BLaER1 treated with 17β-estradiol and CSF1 and Interleukin-3, amounts not matched to agents 10 nM and 100 nM (cell line): Measurements from ENCODE around the gene THSD7B.

Experiments
- H3K27ac ChIP-seq, 11 experiments: shearing (Covaris generic); formaldehyde crosslinking; 2 replicates each; pipeline ENCODE4 v1.8.1; 2022
- H3K27me3 ChIP-seq, 11 experiments: shearing (Covaris generic); formaldehyde crosslinking; 2 replicates each; pipeline ENCODE4 v1.8.1; 2022
- H3K36me3 ChIP-seq, 11 experiments: shearing (Covaris generic); formaldehyde crosslinking; 2 replicates each; pipeline ENCODE4 v1.8.1; 2022
- H3K4me1 ChIP-seq, 10 experiments: shearing (Covaris generic); formaldehyde crosslinking; 2 replicates each; pipeline ENCODE4 v1.8.1; 2022
- H3K4me2 ChIP-seq, 11 experiments: shearing (Covaris generic); formaldehyde crosslinking; 2 replicates each; pipeline ENCODE4 v1.8.1; 2022
- H3K4me3 ChIP-seq, 10 experiments: shearing (Covaris generic); formaldehyde crosslinking; 2 replicates each; pipeline ENCODE4 v1.8.1; 2022
- H3K9ac ChIP-seq, 11 experiments: shearing (Covaris generic); formaldehyde crosslinking; 2 replicates each; pipeline ENCODE4 v1.8.1; 2022
- H3K9me3 ChIP-seq, 11 experiments: shearing (Covaris generic); formaldehyde crosslinking; replicated peaks in 1 of 11; 2 replicates each; pipeline ENCODE4 v1.8.1; 2022
- H4K20me1 ChIP-seq, 11 experiments: shearing (Covaris generic); formaldehyde crosslinking; 2 replicates each; pipeline ENCODE4 v1.8.1; 2022
- Cebpa-rat ChIP-seq, 11 experiments: shearing (Covaris generic); IDR thresholded peaks; 2 replicates each; pipeline ENCODE4 v1.8.1; 2022

The THSD7B gene

DNA sequence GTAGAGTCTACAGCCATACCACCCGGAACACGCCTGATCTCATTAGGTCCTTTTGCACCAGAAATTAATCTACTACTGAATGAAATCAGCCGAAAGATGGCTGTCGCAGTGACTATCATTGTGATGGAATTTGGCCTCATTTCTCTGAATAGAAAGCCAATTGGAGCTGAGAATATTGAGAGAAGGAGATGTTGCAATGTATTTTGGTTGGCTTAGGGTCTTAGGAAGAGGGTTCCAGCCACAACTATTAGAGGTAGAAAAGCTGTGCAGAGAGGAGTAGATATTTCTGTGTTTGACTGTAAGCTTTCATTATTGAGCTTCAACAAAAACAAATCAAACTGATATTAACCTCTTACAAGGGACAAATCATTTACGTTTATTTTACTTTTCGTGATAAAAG is 98.1 kb downstream of the THSD7B start:
- Histone ChIP-seq H3K27me3 (no peaks in the 10 kb centered on the region), H3K9ac (no peak overlapping the region), H3K4me3 (no peak overlapping the region), H4K20me1 (no peaks in the 10 kb centered on the region), H3K4me2 (no peak overlapping the region), H3K27ac (no peak overlapping the region), H3K36me3 (no peaks in the 10 kb centered on the region), H3K9me3 (no peaks in the 10 kb centered on the region), H3K4me1 (no peaks in the 10 kb centered on the region)
- TF ChIP-seq Cebpa-rat (IDR thresholded peaks at IDR 0.05) = no peak

DNA sequence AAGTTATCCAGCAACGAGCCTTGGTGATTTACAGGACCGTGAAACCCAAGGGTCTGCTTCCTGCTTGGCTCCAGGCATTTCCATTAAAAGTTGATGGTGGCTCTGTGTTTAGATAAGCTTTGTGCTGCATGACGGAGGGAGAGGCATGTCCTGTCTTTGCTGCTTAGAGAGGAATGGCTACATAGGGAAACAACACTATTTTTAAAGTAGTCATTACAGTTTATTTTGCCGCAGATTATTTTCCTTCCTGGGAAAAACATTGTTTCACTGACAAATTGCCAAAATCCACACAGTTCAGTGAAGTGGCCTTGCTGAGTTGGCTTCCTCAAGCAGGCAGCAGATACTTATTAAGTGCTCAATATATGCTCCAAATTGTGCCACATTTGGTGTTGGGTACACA is 98.5 kb downstream of the THSD7B start:
- H3K27ac ChIP-seq = no peak overlapping the region
- no peaks in the 10 kb centered on the region for H3K9me3 ChIP-seq

DNA sequence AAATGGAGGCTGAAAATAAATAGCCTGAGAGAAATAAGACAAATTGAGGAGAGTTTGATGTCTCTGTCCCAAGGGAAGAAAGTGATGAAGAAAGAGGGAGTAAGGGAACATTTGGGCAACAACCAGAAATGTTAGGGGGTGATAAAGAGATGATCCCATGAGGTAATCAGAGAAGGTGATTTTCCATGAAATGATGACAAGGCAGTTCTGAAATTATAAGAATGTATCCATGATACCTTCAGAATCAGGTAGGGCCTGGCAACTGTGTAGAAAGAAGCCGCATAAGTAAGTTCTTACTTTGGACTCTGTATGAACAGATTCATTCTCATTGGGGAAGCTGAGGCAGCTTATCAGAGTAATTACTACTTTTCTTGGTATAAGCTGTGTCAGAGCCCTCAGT is 106.1 kb downstream of the THSD7B start:
- H3K4me3 ChIP-seq = no peak overlapping the region
- H3K4me2 ChIP-seq = no peak overlapping the region
- no peaks in the 10 kb centered on the region for H3K4me1 ChIP-seq
- no peaks in the 10 kb centered on the region for H3K9me3 ChIP-seq
- H3K27ac ChIP-seq = no peak overlapping the region
- H3K9ac ChIP-seq = no peak overlapping the region
- no peaks in the 10 kb centered on the region for H3K27me3 ChIP-seq
- no peaks in the 10 kb centered on the region for H4K20me1 ChIP-seq
- no peak for TF ChIP-seq Cebpa-rat (IDR thresholded peaks at IDR 0.05)
- no peaks in the 10 kb centered on the region for H3K36me3 ChIP-seq

More for the DNA sequence above, 98.5 kb downstream of the THSD7B start:
- H3K4me1 ChIP-seq = no peaks in the 10 kb centered on the region
- H3K27me3 ChIP-seq = no peaks in the 10 kb centered on the region
- H3K9ac ChIP-seq = no peak overlapping the region
- H4K20me1 ChIP-seq = no peaks in the 10 kb centered on the region
- TF ChIP-seq Cebpa-rat (IDR thresholded peaks at IDR 0.05) = no peak
- H3K36me3 ChIP-seq = no peaks in the 10 kb centered on the region
- no peak overlapping the region for H3K4me3 ChIP-seq
- H3K4me2 ChIP-seq = no peak overlapping the region

DNA sequence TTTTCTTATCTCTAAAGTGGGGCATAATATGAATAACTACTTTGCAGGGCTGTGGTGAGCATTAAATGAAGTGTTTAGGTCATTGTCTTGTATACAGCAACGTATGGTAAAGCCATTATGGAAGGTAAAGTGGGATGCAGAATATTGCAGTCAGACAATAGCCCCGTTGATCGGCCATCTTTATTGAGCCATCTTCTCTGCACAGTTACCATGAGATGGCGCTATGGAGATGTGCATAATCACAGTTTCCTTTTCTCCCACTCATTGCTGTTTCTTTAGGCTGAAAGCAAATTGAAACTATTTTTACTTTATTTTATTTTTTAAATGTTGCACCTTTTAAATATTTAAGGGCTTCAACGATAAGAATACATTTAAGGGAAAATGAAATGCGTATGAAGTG is 108.9 kb downstream of the THSD7B start:
- H3K36me3 ChIP-seq = no peaks in the 10 kb centered on the region
- H3K27ac ChIP-seq = no peak overlapping the region
- no peak overlapping the region for H3K9ac ChIP-seq
- no peaks in the 10 kb centered on the region for H3K4me1 ChIP-seq
- no peak overlapping the region for H3K4me2 ChIP-seq
- H3K27me3 ChIP-seq = no peaks in the 10 kb centered on the region
- no peak for TF ChIP-seq Cebpa-rat (IDR thresholded peaks at IDR 0.05)
- H3K4me3 ChIP-seq = no peak overlapping the region
- no peaks in the 10 kb centered on the region for H4K20me1 ChIP-seq
- no peaks in the 10 kb centered on the region for H3K9me3 ChIP-seq

DNA sequence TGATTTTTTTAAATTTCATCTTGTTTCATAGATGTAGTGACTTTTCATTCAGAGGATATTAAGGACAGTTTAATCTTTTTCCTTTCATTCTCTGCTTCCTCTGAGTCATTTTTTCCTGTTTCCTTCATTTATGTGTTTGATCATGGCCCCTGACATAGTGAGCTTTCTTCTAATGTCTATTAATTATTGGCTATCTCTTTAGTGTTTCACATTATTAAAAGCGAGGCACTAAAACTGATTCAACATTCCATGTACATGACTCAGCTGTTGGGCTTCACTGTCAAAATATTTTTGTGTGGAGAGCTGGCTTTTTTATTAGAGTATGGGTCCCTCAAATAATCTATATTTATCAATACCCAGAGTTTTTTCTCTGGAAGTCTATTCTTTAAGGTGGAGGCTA is 125.8 kb downstream of the THSD7B start:
- Histone ChIP-seq H3K27me3 (no peaks in the 10 kb centered on the region), H3K4me1 (no peaks in the 10 kb centered on the region), H3K9me3 (no peaks in the 10 kb centered on the region), H3K36me3 (no peaks in the 10 kb centered on the region), H3K27ac (no peak overlapping the region), H4K20me1 (no peaks in the 10 kb centered on the region), H3K4me3 (no peak overlapping the region), H3K9ac (no peak overlapping the region), H3K4me2 (no peak overlapping the region)
- TF ChIP-seq Cebpa-rat (IDR thresholded peaks at IDR 0.05) = no peak

DNA sequence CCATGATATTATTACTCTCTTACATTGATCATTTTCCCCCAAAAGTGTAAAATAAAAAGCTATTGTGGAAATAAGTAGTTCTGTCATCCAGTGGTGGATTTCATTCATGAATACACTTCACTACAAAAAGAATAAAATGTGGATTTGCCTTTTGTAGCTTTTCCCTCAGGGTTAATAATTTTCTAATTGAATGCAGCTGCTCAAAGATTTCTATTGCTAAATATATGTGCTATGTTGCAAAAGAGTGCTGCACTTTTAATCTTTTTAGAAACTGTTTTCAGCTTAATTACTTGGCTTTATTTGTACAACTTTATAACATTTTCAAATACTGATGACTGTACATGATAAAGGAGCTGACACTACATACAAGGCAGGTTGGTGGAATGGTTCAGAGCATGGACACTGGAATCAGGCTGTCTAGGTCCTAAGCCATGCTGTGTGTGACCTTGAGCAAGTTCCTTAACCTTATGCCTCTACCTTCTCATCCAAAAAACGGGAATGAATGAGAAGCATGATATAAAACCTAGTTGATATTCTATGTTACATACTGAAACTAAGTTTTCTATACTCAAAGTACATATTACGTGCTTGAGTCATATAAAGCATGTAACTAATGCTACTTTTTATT is 128.8 kb downstream of the THSD7B start:
- Histone ChIP-seq H3K4me3 (no peak overlapping the region), H3K27me3 (no peaks in the 10 kb centered on the region), H3K4me2 (no peak overlapping the region), H3K36me3 (no peaks in the 10 kb centered on the region), H4K20me1 (no peaks in the 10 kb centered on the region), H3K9me3 (peaks cover 0 to 13% (median 7%) of the 10 kb centered on the region in 11 experiments; a peak in 18 of 22 replicates), H3K4me1 (no peaks in the 10 kb centered on the region), H3K27ac (no peak overlapping the region), H3K9ac (no peak overlapping the region)
- no peak for TF ChIP-seq Cebpa-rat (IDR thresholded peaks at IDR 0.05)

DNA sequence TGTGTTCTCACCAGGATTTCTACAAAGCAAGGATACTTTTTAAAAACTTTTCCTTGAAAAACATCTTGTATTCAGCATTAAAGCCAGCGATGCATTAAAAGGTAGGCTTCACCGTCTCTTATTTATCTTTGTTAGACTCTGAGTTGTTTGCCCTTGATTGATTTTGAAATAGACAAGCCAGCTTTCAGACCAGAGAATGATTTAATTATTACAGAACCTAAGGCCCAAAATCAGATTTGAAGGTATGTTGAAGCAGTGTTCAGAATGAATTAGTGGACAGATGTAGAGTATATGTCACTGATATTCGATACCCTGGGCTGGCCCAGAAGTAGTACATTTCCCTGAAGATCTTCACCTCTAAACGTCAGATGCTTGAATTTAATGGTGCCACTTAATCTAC is 136.4 kb downstream of the THSD7B start:
- Histone ChIP-seq H3K9ac (no peak overlapping the region), H3K36me3 (no peaks in the 10 kb centered on the region), H3K27ac (no peak overlapping the region), H3K27me3 (no peaks in the 10 kb centered on the region), H3K9me3 (peaks cover 0 to 13% (median 7%) of the 10 kb centered on the region in 11 experiments; a peak in 18 of 22 replicates), H3K4me1 (no peaks in the 10 kb centered on the region), H3K4me2 (no peak overlapping the region), H3K4me3 (no peak overlapping the region), H4K20me1 (no peaks in the 10 kb centered on the region)
- no peak for TF ChIP-seq Cebpa-rat (IDR thresholded peaks at IDR 0.05)

DNA sequence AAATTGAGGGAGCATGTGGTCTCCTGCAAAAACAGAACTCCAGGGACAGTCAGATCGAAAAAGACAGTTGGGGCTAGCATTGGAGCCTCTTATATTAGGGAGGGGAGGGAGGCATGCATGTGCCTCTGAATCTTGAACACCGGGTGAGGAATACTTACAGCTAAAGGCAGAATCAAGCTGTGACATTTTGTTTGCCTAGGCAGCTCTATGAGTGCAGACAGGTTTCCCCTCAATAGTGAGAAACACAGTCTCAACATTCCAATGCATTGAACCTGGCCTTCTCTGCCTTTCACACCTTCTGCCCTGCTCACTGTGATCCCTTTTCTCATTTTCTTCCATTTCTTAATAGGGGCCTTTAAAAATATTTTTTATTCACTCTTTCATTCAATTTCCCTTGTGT is 140.4 kb downstream of the THSD7B start:
- Histone ChIP-seq H3K9ac (no peak overlapping the region), H3K9me3 (no peaks in the 10 kb centered on the region), H4K20me1 (no peaks in the 10 kb centered on the region), H3K27me3 (no peaks in the 10 kb centered on the region), H3K4me2 (no peak overlapping the region), H3K27ac (no peak overlapping the region), H3K4me3 (no peak overlapping the region), H3K36me3 (no peaks in the 10 kb centered on the region), H3K4me1 (no peaks in the 10 kb centered on the region)
- no peak for TF ChIP-seq Cebpa-rat (IDR thresholded peaks at IDR 0.05)

DNA sequence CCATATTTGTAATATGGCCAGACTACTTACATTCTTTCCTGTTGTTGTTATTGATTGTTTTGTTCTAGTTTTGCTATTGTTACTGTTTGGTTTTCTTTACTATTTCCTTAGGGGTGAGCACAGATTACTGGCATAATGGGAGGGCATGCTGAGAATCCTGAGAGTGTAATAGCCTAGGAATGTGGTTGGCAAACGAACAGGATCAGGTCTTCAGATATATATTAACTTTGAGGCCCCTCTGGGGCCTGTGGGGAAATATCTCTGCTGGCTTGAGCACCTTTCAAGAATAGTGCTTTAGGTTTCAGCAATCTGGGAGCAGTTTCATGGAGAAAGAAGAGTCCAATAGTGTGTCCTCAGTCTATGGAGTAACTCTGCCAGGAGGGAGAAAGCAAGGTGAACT is 144.4 kb downstream of the THSD7B start:
- H3K27me3 ChIP-seq = no peaks in the 10 kb centered on the region
- no peak overlapping the region for H3K4me3 ChIP-seq
- no peak overlapping the region for H3K27ac ChIP-seq
- no peak overlapping the region for H3K4me2 ChIP-seq
- no peak overlapping the region for H3K9ac ChIP-seq
- H3K9me3 ChIP-seq = peaks cover 3 to 14% (median 9%) of the 10 kb centered on the region in 11 experiments; a peak in 12 of 22 replicates
- TF ChIP-seq Cebpa-rat (IDR thresholded peaks at IDR 0.05) = no peak
- no peaks in the 10 kb centered on the region for H4K20me1 ChIP-seq
- no peaks in the 10 kb centered on the region for H3K4me1 ChIP-seq
- no peaks in the 10 kb centered on the region for H3K36me3 ChIP-seq

DNA sequence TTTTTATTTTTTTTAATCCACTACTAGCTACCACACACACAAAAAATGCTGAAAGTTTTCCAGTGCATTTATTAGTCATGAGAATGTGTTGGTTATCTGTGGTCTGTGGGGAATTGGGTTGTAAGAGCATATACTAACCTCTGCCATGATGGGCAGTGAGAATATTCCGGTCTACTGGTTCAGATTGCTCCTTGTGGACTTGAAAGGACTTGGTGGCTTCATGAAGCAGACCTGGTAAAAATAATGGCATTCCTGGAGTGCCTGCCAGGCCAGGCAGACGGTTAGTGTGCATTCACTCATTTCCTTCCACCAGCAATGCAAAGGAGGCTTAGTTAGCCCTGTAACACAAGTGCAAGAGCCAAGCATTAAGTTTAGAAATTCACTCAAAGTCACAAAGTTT is 150.8 kb downstream of the THSD7B start:
- H3K27ac ChIP-seq = no peak overlapping the region
- H3K9me3 ChIP-seq = peaks cover 19 to 32% (median 24%) of the 10 kb centered on the region in 11 experiments
- H3K9ac ChIP-seq = no peak overlapping the region
- H4K20me1 ChIP-seq = no peaks in the 10 kb centered on the region
- no peaks in the 10 kb centered on the region for H3K36me3 ChIP-seq
- TF ChIP-seq Cebpa-rat (IDR thresholded peaks at IDR 0.05) = no peak
- no peak overlapping the region for H3K4me2 ChIP-seq
- H3K27me3 ChIP-seq = no peaks in the 10 kb centered on the region
- H3K4me3 ChIP-seq = no peak overlapping the region
- H3K4me1 ChIP-seq = no peaks in the 10 kb centered on the region
